LoVo (cell line): ENCODE data around the gene ZNF740.
"Not testable (repeated sequence)": the region's sequence is repeated elsewhere in the genome, so short reads cannot be mapped to it uniquely, and the experiment has no call there.

Experiments used
- DNase-seq: peaks from one replicate; pipeline ENCODE4 v3.0.0-alpha.2; 2016; ENCODE audit warnings: low spot score

The ZNF740 gene

GRCh38 chr12:53194973-53195372 is 14.5 kb downstream of the ZNF740 start:
- DNase-seq = no peak

- no peak for DNase-seq
Measured at GRCh38 chr12:53195516-53196420, 15.2 kb downstream of the ZNF740 start.

GRCh38 chr12:53196486-53196885 is 16.0 kb downstream of the ZNF740 start:
- no peak for DNase-seq

DNA sequence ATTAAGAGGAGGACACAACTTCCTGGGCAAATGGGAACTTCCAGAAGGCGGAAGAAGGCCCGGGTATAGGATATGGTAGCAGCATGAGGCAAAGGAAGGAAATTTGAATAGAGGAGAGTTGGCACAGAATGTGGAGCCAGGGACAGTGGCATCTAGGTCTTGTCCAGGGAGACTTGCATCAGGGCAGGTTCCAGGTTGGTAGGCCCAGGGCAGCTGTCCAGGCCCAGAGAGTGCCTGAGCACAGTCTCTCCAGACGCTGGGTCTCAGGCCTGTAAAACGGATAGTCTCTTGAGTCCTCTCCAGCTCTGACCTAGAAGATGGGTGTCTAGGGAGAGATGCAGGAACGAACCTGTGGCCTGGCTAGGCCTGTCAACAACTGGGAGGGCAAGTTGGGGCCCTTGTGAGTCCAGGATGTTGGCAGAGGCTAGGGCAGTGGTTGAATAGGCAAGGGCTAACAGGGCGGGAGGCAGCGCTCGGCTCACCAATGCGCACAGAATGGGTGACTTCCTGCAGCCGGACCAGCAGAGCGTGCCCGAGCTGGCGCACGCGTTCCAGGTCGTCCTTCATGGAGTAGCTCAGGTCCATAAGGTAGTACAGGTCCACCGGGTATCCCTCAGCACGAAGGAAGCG is 16.6 kb downstream of the ZNF740 start:
- DNase-seq = no peak

GRCh38 chr12:53198486-53199110 is 18.1 kb downstream of the ZNF740 start:
- DNase-seq = no peak

- DNase-seq = no peak
Measured at GRCh38 chr12:53199700-53200099, 19.2 kb downstream of the ZNF740 start.

DNA sequence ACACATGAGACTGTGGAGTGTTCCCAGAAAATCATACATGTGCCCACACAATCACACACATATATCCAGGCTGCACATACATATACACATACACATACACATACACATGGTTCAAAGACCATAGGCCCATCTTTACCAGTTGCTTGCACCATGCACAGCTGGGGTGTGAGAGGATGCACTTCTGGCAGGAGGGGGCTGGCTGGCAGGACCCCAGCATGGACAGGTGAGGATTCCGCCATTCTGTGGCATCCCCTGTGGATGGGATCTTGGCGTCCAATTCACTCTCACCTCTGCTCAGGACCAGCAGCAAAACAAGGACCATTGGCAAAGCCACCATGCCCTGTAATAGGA is 19.6 kb downstream of the ZNF740 start:
- no peak for DNase-seq

DNA sequence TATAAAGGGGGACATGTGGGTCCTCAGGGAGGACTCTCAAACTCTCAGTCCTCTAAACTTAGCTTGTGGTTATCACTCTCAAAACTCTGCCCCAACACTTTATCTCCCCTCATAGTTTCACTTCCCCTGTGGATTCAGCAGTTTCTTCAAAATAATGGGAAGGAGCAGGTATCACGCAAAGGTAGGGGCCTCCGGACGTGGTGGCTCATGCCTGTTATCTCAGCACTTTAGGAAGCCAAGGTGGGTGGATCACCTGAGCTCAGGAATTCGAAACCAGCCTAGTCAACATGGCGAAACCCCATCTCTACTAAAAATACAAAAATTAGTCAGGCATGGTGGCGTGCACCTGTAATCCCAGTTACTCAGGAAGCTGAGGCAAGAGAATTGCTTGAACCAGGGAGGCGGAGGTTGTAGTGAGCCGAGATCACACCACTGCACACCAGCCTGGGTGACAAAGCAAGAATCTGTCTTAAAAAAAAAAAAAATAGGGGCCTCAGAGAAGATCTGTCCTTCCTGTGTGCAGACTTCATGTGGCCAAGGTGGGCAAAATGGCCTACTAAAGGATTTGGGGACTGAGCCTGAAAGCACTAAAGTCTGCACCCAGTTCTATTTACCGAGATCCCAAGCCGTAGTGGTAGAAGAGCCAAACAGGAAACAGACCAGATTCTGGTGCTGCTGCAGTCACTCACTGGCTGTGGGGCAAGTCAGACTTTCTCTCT is 20.1 kb downstream of the ZNF740 start:
- DNase-seq = no peak

DNA sequence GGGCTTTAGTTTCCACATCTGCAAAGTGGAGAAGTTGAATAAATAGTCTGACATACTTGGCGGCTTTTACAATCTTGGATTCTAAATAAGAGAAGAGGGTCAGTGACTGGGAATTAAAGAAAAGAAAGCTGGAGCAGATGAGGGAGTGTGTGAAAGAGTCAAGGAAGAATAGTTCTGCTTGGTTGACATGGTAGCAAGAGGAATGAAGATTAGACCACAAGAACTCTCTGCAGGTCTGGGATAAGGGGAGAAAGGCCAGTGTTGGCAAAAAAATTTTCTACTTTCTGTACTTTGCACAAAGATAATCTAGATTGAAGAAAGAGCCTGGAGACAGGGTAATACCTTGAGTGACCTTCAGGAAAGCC is 20.6 kb downstream of the ZNF740 start:
- no peak for DNase-seq

DNA sequence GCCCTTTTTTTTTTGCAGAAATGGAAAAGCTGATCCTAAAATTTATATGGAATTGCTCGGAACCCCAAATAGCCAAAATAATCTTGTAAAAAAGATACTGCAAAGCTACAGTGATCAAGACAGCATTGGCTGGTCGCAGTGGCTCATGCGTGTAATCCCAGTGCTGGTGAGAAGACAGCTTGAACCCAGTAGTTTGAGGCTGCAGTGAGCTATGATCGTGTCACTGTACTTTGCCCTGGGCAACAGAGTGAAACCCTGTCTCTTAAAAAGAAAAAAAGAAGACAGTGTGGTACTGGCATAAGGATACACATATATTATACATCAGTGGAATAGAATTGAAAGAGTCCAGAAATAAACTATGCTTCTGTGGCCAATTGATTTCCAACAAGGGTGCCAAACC is 21.1 kb downstream of the ZNF740 start:
- no peak for DNase-seq

GRCh38 chr12:53202316-53202715 is 21.8 kb downstream of the ZNF740 start:
- not testable (repeated sequence) for DNase-seq

DNA sequence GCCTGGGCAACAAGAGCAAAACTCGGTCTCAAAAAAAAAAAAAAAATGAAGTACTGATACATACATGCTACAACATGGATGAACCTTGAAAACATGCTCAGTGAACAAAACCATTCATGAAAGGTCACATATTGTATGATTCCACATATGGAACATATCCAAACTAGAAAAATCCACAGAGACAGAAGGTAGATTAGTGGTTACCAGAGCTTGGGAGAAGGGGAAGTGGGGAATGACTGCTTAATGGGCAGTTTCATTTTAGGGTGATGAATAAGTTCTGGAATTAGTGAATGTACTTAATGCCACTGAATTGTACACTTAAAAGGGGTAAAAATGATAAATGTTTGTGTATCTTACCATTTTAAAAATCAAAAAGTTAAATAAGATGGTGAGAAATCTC is 23.8 kb downstream of the ZNF740 start:
- no peak for DNase-seq

GRCh38 chr12:53205747-53206419 is 25.4 kb downstream of the ZNF740 start:
- DNase-seq = no peak

- peak; percentile 33 for DNase-seq
Measured at GRCh38 chr12:53207042-53207441, 26.5 kb downstream of the ZNF740 start, which contains the start of gene ITGB7. TSS of gene ITGB7 (minus strand) at chr12:53207251. CDS start at chr12:53200443, 6,808 bp downstream.

- DNase-seq = no peak
Measured at GRCh38 chr12:53208435-53208834, 27.9 kb downstream of the ZNF740 start.

DNA sequence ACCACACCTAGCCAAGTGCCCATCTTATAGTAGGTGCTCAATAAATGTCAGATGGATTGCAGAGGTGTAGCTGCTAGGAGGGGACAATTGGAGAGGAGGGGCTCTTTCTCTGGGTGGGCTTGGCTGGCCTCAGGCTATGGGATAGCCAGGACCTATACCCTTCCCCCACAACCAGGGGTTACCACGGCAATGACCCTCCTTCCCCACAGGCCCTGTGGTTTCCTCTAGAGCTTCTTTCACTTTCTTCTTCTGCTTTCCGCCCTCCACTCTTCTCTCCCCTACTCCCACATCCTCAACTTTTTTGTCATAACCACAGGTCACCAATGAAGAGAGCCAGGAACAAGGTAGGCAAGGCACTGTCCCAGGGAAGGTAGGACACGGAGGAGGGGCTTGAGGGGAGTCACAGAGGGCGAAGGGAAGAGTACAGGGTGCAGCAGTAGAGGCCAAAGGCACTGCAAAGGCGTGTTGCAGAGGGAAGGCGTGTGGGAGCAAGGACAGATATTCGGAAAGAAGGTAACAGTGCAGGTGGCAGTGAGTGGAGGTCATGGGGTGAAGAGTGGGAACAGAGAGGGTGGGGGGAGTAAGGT is 28.4 kb downstream of the ZNF740 start:
- DNase-seq = no peak

DNA sequence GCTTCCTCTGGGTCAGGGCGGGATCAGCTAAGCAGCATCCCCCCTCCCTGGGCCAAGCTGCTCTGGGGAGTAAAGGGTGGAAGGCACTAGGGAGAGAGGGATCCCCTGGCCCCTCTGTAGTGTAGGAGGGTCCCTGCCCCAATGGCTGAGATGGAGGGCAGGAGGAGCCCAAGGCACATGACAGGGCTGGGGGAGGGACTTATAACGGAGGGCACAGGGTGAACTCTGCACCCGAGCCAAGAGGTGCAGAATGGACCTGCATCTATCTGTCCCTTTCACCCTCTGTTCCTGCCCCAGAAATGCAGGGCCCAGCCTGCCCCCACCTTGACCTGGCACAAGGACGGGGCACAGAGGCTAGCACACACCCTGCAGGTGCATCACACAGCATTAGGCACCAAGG is 30.3 kb downstream of the ZNF740 start:
- DNase-seq = no peak

DNA sequence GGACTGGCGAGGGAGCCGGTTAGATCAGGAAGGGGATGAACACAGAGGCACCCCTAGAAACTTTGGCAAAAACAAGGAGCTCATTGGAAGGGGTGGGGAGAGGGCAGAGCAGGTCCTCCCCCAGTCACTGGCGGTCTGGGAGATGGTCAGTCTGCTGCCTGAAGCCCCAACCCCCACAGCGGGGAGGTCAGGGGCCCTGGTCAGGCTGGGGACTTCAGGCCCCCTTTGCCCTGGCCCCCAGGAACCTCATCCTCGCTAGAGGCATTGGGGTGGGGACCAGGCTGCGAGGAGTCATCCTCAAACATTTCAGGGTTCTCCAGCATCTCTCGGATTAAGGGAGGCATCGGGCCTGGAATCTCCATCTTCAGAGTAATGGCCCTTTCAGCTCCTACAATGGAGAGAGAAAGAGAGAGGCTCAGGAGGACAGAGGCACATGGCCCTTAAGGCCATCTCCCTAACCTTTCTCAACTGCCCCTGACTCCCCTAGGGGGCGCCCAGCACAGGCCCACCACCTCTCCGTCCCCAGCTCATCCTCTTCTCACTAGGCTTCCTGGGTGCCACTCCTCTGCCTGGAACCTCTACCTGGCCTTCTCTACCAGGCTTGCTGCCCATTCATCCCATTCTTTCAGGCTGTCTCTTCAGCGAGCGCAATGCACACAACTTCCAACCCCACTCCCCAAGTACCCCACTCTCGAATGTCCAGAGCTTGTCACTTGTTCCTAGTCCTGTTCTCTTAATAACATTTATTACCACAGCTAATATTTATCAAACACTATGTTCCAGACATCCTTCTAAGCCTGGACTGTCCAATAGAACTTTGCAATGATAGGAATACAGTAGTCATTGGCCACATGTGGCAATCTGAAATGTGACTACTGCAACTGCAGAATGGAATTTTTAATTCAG is 31.2 kb downstream of the ZNF740 start:
- no peak for DNase-seq

- no peak for DNase-seq
Measured at GRCh38 chr12:53212931-53213330, 32.4 kb downstream of the ZNF740 start.

- DNase-seq = peak; percentile 76
Measured at GRCh38 chr12:53213348-53213747, 32.8 kb downstream of the ZNF740 start.
